ENCODE data around the gene TTC6.
"Not testable (repeated sequence)": the region's sequence is repeated elsewhere in the genome, so short reads cannot be mapped to it uniquely, and the experiment has no call there.

GRCh38 chr14:37555596-37555995 lies 39.8 kb upstream of the TTC6 start:
- not testable (repeated sequence) for TF ChIP-seq POLR2AphosphoS5, POLR2A (IDR thresholded peaks at IDR 0.05)
- TF ChIP-seq, protein P1, sequence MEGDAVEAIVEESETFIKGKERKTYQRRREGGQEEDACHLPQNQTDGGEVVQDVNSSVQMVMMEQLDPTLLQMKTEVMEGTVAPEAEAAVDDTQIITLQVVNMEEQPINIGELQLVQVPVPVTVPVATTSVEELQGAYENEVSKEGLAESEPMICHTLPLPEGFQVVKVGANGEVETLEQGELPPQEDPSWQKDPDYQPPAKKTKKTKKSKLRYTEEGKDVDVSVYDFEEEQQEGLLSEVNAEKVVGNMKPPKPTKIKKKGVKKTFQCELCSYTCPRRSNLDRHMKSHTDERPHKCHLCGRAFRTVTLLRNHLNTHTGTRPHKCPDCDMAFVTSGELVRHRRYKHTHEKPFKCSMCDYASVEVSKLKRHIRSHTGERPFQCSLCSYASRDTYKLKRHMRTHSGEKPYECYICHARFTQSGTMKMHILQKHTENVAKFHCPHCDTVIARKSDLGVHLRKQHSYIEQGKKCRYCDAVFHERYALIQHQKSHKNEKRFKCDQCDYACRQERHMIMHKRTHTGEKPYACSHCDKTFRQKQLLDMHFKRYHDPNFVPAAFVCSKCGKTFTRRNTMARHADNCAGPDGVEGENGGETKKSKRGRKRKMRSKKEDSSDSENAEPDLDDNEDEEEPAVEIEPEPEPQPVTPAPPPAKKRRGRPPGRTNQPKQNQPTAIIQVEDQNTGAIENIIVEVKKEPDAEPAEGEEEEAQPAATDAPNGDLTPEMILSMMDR (IDR thresholded peaks at IDR 0.05), result not testable (repeated sequence)
